ENCODE data around the gene DDX39B.

DDX39B gene

GRCh38 chr6:31493875-31494694 is 47.7 kb downstream of the DDX39B start (continued):
- TF ChIP-seq, protein P1, sequence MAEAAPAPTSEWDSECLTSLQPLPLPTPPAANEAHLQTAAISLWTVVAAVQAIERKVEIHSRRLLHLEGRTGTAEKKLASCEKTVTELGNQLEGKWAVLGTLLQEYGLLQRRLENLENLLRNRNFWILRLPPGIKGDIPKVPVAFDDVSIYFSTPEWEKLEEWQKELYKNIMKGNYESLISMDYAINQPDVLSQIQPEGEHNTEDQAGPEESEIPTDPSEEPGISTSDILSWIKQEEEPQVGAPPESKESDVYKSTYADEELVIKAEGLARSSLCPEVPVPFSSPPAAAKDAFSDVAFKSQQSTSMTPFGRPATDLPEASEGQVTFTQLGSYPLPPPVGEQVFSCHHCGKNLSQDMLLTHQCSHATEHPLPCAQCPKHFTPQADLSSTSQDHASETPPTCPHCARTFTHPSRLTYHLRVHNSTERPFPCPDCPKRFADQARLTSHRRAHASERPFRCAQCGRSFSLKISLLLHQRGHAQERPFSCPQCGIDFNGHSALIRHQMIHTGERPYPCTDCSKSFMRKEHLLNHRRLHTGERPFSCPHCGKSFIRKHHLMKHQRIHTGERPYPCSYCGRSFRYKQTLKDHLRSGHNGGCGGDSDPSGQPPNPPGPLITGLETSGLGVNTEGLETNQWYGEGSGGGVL (tag by site-specific recombination; IDR thresholded peaks at IDR 0.05) = no peak
- TF ChIP-seq ZNF10 (tag by site-specific recombination; IDR thresholded peaks at IDR 0.05) = 0 out of 2 replicates have a peak, but pooled peaks have one; percentile 38
- TF ChIP-seq ZFHX2 (tag by site-specific recombination; conservative IDR thresholded peaks at IDR 0.05) = peak; percentile 71
- no peak; the same call in 1 of the 2 replicates for TF ChIP-seq ZXDB (tag by site-specific recombination; IDR thresholded peaks at IDR 0.05)
- TF ChIP-seq ZNF639 (tag by site-specific recombination; IDR thresholded peaks at IDR 0.05) = 0 out of 2 replicates have a peak, but pooled peaks have one; percentile 16
- no peak for TF ChIP-seq ZNF768 (tag by site-specific recombination; IDR thresholded peaks at IDR 0.05)
- TF ChIP-seq, protein P2, sequence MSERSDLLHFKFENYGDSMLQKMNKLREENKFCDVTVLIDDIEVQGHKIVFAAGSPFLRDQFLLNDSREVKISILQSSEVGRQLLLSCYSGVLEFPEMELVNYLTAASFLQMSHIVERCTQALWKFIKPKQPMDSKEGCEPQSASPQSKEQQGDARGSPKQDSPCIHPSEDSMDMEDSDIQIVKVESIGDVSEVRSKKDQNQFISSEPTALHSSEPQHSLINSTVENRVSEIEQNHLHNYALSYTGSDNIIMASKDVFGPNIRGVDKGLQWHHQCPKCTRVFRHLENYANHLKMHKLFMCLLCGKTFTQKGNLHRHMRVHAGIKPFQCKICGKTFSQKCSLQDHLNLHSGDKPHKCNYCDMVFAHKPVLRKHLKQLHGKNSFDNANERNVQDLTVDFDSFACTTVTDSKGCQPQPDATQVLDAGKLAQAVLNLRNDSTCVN (tag by site-specific recombination; optimal IDR thresholded peaks at IDR 0.05) = peak; percentile 53
- TF ChIP-seq ZBTB48 (tag by site-specific recombination; IDR thresholded peaks at IDR 0.05) = peak; percentile 99
- TF ChIP-seq SCRT1 (tag by site-specific recombination; IDR thresholded peaks at IDR 0.05; ENCODE audit: borderline replicate concordance) = no peak
- TF ChIP-seq, protein P3, sequence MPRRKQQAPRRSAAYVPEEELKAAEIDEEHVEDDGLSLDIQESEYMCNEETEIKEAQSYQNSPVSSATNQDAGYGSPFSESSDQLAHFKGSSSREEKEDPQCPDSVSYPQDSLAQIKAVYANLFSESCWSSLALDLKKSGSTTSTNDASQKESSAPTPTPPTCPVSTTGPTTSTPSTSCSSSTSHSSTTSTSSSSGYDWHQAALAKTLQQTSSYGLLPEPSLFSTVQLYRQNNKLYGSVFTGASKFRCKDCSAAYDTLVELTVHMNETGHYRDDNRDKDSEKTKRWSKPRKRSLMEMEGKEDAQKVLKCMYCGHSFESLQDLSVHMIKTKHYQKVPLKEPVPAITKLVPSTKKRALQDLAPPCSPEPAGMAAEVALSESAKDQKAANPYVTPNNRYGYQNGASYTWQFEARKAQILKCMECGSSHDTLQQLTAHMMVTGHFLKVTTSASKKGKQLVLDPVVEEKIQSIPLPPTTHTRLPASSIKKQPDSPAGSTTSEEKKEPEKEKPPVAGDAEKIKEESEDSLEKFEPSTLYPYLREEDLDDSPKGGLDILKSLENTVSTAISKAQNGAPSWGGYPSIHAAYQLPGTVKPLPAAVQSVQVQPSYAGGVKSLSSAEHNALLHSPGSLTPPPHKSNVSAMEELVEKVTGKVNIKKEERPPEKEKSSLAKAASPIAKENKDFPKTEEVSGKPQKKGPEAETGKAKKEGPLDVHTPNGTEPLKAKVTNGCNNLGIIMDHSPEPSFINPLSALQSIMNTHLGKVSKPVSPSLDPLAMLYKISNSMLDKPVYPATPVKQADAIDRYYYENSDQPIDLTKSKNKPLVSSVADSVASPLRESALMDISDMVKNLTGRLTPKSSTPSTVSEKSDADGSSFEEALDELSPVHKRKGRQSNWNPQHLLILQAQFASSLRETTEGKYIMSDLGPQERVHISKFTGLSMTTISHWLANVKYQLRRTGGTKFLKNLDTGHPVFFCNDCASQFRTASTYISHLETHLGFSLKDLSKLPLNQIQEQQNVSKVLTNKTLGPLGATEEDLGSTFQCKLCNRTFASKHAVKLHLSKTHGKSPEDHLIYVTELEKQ (tag by site-specific recombination; IDR thresholded peaks at IDR 0.05; ENCODE audit: borderline replicate concordance) = no peak
- TF ChIP-seq SCRT2 (tag by site-specific recombination; IDR thresholded peaks at IDR 0.05) = no peak
- no peak for TF ChIP-seq GFI1B (tag by site-specific recombination; IDR thresholded peaks at IDR 0.05)
- TF ChIP-seq OVOL3 (tag by site-specific recombination; IDR thresholded peaks at IDR 0.05) = no peak
- TF ChIP-seq ZBTB20 (tag by site-specific recombination; IDR thresholded peaks at IDR 0.05) = peak; percentile 99
- peak; percentile 70; the same call in 1 of the 2 replicates for TF ChIP-seq SP2 (tag by site-specific recombination; IDR thresholded peaks at IDR 0.05)
- TF ChIP-seq, protein P4, sequence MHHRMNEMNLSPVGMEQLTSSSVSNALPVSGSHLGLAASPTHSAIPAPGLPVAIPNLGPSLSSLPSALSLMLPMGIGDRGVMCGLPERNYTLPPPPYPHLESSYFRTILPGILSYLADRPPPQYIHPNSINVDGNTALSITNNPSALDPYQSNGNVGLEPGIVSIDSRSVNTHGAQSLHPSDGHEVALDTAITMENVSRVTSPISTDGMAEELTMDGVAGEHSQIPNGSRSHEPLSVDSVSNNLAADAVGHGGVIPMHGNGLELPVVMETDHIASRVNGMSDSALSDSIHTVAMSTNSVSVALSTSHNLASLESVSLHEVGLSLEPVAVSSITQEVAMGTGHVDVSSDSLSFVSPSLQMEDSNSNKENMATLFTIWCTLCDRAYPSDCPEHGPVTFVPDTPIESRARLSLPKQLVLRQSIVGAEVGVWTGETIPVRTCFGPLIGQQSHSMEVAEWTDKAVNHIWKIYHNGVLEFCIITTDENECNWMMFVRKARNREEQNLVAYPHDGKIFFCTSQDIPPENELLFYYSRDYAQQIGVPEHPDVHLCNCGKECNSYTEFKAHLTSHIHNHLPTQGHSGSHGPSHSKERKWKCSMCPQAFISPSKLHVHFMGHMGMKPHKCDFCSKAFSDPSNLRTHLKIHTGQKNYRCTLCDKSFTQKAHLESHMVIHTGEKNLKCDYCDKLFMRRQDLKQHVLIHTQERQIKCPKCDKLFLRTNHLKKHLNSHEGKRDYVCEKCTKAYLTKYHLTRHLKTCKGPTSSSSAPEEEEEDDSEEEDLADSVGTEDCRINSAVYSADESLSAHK (tag by site-specific recombination; IDR thresholded peaks at IDR 0.05) = no peak
- TF ChIP-seq, protein P5, sequence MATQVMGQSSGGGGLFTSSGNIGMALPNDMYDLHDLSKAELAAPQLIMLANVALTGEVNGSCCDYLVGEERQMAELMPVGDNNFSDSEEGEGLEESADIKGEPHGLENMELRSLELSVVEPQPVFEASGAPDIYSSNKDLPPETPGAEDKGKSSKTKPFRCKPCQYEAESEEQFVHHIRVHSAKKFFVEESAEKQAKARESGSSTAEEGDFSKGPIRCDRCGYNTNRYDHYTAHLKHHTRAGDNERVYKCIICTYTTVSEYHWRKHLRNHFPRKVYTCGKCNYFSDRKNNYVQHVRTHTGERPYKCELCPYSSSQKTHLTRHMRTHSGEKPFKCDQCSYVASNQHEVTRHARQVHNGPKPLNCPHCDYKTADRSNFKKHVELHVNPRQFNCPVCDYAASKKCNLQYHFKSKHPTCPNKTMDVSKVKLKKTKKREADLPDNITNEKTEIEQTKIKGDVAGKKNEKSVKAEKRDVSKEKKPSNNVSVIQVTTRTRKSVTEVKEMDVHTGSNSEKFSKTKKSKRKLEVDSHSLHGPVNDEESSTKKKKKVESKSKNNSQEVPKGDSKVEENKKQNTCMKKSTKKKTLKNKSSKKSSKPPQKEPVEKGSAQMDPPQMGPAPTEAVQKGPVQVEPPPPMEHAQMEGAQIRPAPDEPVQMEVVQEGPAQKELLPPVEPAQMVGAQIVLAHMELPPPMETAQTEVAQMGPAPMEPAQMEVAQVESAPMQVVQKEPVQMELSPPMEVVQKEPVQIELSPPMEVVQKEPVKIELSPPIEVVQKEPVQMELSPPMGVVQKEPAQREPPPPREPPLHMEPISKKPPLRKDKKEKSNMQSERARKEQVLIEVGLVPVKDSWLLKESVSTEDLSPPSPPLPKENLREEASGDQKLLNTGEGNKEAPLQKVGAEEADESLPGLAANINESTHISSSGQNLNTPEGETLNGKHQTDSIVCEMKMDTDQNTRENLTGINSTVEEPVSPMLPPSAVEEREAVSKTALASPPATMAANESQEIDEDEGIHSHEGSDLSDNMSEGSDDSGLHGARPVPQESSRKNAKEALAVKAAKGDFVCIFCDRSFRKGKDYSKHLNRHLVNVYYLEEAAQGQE (tag by site-specific recombination; IDR thresholded peaks at IDR 0.05) = peak; percentile 43; the same call in 1 of the 2 replicates
- TF ChIP-seq ZEB2 (tag by site-specific recombination; IDR thresholded peaks at IDR 0.05) = peak; percentile 70
- peak; percentile 84 for TF ChIP-seq ZBTB10 (tag by site-specific recombination; IDR thresholded peaks at IDR 0.05)
